ENCODE results near the gene FOXK2. TPM values are rescaled to one million over a fixed set of nuclear protein-coding genes. Genes with fewer than 3 reads are reported as not detected.
A peak's percentile ranks its signal among the peaks of the same experiment; 100 is the strongest.

Gene FOXK2
- total RNA-seq, 4 donors from 2014 or later = 35.8 to 61.0 (median 38.4) TPM

DNA sequence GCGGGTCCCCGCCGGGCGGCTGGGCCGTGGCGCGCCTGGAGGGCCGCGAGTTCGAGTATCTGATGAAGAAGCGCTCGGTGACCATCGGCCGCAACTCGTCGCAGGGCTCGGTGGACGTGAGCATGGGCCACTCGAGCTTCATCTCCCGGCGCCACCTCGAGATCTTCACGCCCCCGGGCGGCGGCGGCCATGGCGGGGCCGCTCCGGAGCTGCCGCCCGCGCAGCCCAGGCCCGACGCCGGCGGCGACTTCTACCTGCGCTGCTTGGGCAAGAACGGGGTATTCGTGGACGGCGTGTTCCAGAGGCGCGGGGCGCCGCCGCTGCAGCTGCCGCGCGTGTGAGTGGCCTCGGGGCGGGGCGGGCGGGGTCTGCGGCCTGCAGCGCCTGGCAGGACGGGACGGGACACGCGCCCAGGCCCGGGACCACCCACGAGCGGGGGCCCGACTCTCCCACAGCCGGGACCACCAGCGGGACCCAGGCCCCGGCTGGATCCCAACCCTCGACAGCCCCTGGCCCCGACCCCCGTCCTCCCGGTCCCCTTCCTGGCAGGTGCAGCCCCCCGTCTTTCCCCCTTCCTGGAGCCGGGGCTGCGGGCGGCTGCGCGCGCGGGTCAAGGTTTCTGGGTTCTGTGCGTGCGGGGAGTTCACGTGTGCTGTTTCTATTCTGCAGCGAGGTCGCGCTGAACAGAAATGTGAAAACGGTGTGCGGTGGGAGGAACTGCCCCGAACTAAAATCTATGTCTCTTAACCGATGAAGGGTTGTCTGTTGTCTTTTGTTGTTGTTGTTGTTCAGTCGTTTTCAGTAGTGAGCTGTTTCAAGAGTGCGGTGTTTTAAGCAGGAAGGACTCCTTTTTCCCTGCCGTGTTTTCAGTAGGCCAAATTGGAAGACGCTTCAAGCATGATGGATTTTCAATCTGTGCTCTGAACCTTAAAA, 705 bp downstream of the FOXK2 start:
- ATAC-seq (ENCODE audit: low FRiP score) = peak; percentile 13
- no peak for DNase-seq (ENCODE audit: low spot score)
- TF ChIP-seq, protein P1, sequence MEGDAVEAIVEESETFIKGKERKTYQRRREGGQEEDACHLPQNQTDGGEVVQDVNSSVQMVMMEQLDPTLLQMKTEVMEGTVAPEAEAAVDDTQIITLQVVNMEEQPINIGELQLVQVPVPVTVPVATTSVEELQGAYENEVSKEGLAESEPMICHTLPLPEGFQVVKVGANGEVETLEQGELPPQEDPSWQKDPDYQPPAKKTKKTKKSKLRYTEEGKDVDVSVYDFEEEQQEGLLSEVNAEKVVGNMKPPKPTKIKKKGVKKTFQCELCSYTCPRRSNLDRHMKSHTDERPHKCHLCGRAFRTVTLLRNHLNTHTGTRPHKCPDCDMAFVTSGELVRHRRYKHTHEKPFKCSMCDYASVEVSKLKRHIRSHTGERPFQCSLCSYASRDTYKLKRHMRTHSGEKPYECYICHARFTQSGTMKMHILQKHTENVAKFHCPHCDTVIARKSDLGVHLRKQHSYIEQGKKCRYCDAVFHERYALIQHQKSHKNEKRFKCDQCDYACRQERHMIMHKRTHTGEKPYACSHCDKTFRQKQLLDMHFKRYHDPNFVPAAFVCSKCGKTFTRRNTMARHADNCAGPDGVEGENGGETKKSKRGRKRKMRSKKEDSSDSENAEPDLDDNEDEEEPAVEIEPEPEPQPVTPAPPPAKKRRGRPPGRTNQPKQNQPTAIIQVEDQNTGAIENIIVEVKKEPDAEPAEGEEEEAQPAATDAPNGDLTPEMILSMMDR (IDR thresholded peaks at IDR 0.05) = no peak

DNA sequence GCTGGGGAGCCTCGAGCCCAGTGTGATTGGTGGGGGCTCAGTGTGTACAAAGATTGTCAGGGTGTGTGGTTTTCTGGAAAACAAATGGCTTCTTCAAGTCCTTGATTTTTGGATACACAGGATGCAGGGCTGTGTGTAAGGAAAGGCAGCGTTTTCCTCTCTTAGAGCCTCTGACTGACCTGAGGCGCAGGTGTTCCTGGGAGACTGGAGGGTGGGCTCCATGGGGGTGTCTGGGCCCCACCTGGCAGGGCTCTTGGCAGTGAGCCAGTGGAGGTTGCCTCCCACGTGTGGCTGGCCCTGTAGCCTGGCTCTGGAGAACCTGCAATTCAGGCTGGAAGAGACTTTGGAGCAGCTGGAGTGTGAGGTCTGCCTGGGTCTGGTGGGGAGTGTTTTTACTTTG, 5.0 kb downstream of the FOXK2 start:
- DNase-seq (ENCODE audit: low spot score) = no peak
- ATAC-seq (ENCODE audit: low FRiP score) = no peak
- TF ChIP-seq, protein P1 (IDR thresholded peaks at IDR 0.05) = no peak

DNA sequence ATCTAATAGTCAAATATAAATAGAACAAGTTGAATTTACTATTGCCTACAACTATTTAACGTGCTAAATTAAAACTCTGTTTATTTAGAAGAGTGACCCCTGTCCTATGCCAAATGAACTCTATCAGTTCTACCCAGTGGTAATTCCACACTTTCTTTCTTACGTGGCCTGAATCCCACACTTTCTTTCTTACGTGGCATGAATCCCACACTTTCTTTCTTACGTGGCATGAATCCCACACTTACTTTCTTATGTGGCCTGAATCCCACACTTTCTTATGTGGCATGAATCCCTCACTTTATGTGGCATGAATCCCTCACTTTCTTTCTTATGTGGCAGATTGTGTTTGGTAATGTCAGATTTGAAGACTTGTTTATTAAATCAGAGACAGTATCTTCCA, 6.2 kb downstream of the FOXK2 start:
- TF ChIP-seq, protein P1 (IDR thresholded peaks at IDR 0.05) = no peak
- no peak for DNase-seq (ENCODE audit: low spot score)
- ATAC-seq (ENCODE audit: low FRiP score) = no peak

DNA sequence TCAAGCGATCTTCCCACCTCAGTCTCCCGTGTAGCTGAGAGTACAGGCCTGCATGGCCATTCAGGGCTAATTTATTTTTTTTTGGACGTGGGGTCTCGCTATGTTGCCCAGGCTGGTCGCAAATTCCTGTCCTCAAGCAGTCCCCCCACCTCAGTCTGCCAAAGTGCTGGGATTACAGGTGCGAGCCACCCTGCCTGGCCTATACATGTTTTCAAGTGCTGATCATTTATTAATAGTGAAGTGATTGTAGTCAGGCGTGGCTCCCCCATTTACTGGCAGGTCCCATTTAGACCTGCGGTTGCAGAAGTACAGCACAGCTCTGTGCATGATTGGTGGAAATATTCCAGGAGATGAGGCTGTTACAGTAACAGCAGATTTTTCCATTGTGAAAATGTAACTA, 8.4 kb downstream of the FOXK2 start:
- TF ChIP-seq, protein P1 (IDR thresholded peaks at IDR 0.05) = no peak
- DNase-seq (ENCODE audit: low spot score) (no peak), ATAC-seq (ENCODE audit: low FRiP score) (no peak)

DNA sequence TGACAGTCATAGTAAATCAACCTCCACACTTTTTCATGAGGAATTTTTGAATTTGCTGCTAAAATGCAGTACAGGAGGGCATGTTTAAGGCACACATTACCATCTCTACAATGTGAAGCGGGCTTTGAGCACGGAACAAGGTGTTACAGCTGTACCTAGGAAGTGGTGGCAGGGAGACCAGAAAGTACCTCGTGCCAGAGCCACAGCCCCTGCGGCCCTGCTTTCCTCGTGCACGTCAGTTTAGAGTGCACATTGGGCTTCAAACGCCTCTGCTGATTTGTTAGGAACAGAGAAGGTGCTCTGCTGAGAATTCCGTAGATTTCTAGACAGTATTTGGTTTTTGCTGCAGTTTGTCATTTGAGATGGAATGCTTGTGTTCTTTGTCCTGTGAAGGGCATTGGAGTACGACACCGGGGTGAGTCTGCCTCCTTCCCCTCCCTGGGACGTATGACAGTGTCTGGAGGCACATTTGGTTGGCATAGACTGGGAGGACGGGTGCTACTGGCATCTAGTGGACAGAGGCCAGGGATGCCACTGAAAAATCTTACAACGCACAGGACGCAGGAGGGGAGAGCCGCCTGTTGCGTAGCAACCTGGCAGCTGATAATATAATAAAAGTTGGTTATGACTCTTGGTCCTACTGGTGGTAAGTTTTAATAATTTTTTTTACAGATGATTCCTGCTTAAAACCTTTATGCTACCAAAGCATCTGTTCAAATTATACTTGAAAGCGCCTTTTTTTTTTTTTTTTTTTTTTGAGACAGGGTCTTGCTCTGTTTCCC, 9.1 kb downstream of the FOXK2 start:
- TF ChIP-seq, protein P1 (IDR thresholded peaks at IDR 0.05) = no peak
- DNase-seq (ENCODE audit: low spot score) (no peak), ATAC-seq (ENCODE audit: low FRiP score) (peak; percentile 82)

DNA sequence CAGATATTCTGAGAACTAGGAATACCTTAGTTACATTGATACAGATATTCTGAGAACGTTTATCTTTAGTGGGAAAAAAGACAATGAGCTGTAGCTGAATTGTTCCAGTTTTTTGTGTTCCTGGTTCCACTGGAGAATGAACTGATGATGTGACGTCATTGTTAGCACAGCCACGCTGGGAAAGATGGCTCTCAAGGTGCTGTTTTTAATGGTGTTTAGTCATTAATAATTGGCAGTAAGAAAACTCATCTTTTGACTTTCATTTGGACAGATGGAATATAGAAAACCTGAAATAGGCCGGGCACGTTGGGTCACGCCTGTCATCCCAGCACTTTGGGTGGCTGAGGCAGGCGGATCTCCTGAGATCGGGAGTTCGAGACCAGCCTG, 10.4 kb downstream of the FOXK2 start:
- DNase-seq (ENCODE audit: low spot score) (no peak), ATAC-seq (ENCODE audit: low FRiP score) (no peak)
- TF ChIP-seq, protein P1 (IDR thresholded peaks at IDR 0.05) = no peak
